ENCODE data around the gene CAV3.

DNA sequence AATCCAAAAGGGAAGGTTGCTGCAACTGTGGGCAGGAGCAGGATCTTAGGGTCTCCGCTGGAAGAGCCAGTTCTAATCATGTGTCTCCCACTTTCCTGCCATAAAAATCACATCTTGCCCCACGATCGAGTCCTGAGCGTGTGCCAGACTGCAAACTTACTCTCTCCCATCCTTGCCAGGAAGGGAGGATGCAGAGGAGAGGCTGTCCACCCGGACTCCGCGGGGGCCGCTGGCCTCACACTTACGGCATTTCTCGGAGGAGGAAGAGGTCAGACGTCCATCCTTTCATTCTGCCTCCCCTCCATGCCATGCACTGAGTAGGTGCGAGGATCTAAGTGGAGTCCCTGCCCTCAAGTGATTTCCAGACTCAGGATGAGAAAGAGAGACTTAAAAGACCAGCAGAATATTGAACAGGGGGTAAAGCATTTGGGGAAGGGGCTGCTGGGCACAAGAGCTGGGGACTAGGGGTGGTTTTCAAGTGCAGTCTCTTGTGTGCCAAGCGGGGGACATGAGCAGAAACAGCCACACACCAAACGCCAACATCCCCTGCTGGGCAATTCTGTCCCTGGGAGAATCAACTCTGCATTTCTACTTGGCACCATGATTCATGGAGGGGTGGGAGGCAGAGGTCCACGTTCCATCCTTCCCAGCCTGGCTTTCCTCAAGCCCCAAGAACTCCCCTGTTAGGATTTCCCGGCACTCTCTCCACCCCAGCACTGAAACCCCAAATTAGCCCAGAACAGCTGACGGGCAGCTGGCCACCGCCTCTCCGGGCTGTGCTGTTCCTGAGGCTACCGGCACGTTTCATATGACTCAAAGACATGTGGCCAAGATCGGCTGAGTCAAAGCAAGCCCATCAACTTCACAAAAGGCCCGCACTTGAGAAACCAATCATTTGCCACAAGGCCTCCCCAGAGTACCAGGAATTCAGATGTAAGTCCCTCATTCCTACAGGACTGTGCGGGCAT is 24.2 kb downstream of the CAV3 start:
- TF ChIP-seq, protein P1, sequence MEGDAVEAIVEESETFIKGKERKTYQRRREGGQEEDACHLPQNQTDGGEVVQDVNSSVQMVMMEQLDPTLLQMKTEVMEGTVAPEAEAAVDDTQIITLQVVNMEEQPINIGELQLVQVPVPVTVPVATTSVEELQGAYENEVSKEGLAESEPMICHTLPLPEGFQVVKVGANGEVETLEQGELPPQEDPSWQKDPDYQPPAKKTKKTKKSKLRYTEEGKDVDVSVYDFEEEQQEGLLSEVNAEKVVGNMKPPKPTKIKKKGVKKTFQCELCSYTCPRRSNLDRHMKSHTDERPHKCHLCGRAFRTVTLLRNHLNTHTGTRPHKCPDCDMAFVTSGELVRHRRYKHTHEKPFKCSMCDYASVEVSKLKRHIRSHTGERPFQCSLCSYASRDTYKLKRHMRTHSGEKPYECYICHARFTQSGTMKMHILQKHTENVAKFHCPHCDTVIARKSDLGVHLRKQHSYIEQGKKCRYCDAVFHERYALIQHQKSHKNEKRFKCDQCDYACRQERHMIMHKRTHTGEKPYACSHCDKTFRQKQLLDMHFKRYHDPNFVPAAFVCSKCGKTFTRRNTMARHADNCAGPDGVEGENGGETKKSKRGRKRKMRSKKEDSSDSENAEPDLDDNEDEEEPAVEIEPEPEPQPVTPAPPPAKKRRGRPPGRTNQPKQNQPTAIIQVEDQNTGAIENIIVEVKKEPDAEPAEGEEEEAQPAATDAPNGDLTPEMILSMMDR (IDR thresholded peaks at IDR 0.05): no peak
- TF ChIP-seq POLR2A (IDR thresholded peaks at IDR 0.05): no peak

Measured in lower leg skin (tissue), 3 donors.